Activated CD4-positive, alpha-beta T cell treated with anti-CD3 and anti-CD28 coated beads, Interleukin-2, amount 10 ng/mL, durations not matched to agents 7 days and 5 days (primary cell): ENCODE results near the gene PPARGC1A. TPM values are rescaled to one million over a fixed set of nuclear protein-coding genes. Genes with fewer than 3 reads are reported as not detected.

ENCODE experiments used
- CTCF ChIA-PET: fragments of 350-600 bp; sonication (Branson Sonifier 250); formaldehyde crosslinking; loops from one replicate; lab custom pipeline; 2021; ENCODE audit warnings: antibody characterized with exemption; lab: Charles Lee
- POLR2A ChIA-PET: fragments of 350-600 bp; sonication (Branson Sonifier 250); formaldehyde crosslinking; loops from one replicate; lab custom pipeline; 2021; ENCODE audit warnings: antibody characterized with exemption; lab: Charles Lee
- DNase-seq: peaks from one replicate; pipeline ENCODE4 v3.0.0-alpha.2; 2020
- H3K27ac Mint-ChIP-seq: one replicate; pipeline ENCODE4 v1.8.0; 2021; ENCODE audit warnings: mild to moderate bottlenecking, moderate library complexity, mixed read lengths
- H3K27me3 Mint-ChIP-seq: one replicate; pipeline ENCODE4 v1.8.0; 2021; ENCODE audit warnings: mixed read lengths
- H3K36me3 Mint-ChIP-seq: one replicate; pipeline ENCODE4 v1.8.0; 2021; ENCODE audit warnings: low read depth, mixed read lengths
- H3K4me1 Mint-ChIP-seq: one replicate; pipeline ENCODE4 v1.8.0; 2021; ENCODE audit warnings: mixed read lengths
- H3K4me3 Mint-ChIP-seq: one replicate; pipeline ENCODE4 v1.8.0; 2021; ENCODE audit warnings: mild to moderate bottlenecking, moderate library complexity, mixed read lengths
- H3K9me3 Mint-ChIP-seq: one replicate; pipeline ENCODE4 v1.8.0; 2021; ENCODE audit warnings: mixed read lengths
- total RNA-seq, 2 experiments: library from RNA; stranded (reverse); gene quantifications; one replicate each; pipeline ENCODE4 v1.2.3, GENCODE V29; 2021

PPARGC1A gene
- total RNA-seq, 2 experiments from 2014 or later, result not detected

DNA sequence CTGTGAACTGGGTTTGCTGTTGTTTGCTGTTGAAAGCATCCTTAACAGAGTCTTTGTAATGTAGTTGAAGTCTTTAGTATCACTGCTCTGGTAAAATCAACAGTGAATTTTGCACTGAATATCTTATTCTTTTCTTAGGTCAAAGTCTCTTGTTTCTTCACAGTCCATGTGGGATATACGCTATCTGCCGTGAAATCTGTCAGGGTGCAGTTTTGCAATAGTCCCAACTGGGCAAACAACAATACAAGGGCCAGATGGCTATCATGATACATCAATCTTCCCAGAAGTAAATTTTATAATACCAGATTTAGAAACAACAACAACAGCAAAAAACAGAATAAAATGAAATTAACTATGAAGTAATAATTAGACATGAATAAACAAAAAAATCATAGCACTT is 123.5 kb downstream of the PPARGC1A start:
- ChIA-PET POLR2A (no interaction called here), CTCF (interaction anchor here (1.3 kb wide), 1 partner anchor 16 kb away, joined by 5 read pairs; no protein-coding TSS in a partner anchor)
- Mint-ChIP-seq H3K4me1 (no peaks in the 10 kb centered on the region), H3K4me3 (no peak overlapping the region), H3K27ac (no peak overlapping the region), H3K27me3 (no peaks in the 10 kb centered on the region), H3K9me3 (no peaks in the 10 kb centered on the region), H3K36me3 (no peaks in the 10 kb centered on the region)
- no peak for DNase-seq

DNA sequence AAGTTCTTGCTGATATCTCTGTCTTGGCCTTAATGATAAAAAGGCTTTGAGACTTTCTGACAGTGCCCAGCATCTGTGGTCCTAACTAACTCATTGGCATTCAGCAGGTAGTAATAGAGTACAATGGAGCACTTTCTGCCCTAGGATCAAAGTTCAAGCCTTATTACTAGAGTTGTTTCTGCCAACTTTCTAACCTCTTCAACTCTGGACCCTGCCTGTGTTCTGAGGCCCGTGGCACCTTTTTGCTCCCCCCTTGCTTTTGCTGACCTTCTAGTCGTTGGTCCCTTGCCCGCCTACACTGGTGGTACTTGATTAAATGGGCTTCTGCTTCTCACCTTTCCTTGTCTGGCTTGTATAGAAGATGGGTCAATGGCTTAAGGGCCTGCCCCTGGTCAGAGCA is 126.3 kb downstream of the PPARGC1A start:
- ChIA-PET POLR2A (no interaction called here), CTCF (no interaction called here)
- H3K27me3 Mint-ChIP-seq, result no peaks in the 10 kb centered on the region
- no peak for DNase-seq
- H3K9me3 Mint-ChIP-seq, result no peaks in the 10 kb centered on the region
- no peaks in the 10 kb centered on the region for H3K36me3 Mint-ChIP-seq
- H3K4me3 Mint-ChIP-seq, result no peak overlapping the region
- no peaks in the 10 kb centered on the region for H3K4me1 Mint-ChIP-seq
- no peak overlapping the region for H3K27ac Mint-ChIP-seq

DNA sequence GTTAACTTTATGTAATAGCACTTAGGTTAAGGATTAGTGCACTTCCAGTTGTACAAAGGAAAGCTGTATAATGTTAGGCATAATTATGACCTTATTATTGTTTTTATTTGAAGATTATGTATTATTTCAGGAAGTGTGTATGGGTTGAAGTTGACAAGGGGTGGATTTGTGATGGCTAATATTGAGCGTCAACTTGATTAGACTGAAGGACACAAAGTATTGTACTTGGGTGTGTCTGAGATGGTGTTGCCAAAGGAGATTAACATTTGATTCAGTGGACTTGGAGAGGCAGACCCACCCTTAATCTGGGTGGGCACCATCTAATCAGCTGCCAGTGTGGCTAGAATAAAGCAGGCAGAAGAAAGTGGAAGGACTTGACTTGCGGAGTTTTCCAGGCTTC is 127.3 kb downstream of the PPARGC1A start:
- DNase-seq, result no peak
- ChIA-PET POLR2A (no interaction called here), CTCF (no interaction called here)
- Mint-ChIP-seq H3K36me3 (no peaks in the 10 kb centered on the region), H3K9me3 (no peaks in the 10 kb centered on the region), H3K4me3 (no peak overlapping the region), H3K4me1 (no peaks in the 10 kb centered on the region), H3K27me3 (no peaks in the 10 kb centered on the region), H3K27ac (no peak overlapping the region)

DNA sequence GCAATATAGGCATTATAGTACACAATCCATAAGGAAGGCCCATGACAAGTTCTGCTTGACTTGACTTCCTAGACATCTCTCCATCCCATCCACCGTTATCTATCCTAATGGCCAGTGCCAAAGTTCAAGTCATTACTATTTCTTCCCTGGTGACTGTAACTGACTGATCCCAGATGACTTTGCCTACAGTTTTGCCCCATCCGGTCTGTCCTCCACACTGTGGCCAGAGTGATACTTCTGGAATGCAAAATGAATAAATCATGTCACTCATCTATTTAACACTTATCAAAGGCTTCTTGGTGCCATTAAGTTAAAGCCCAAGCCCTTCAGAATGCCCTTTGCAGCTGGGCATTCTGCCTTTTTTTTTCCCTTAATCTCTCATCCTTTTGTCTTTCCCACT is 130.8 kb downstream of the PPARGC1A start:
- H3K4me3 Mint-ChIP-seq, result no peak overlapping the region
- no peaks in the 10 kb centered on the region for H3K4me1 Mint-ChIP-seq
- H3K27me3 Mint-ChIP-seq, result no peaks in the 10 kb centered on the region
- H3K36me3 Mint-ChIP-seq, result no peaks in the 10 kb centered on the region
- H3K9me3 Mint-ChIP-seq, result no peaks in the 10 kb centered on the region
- no peak for DNase-seq
- POLR2A ChIA-PET, result no interaction called here
- CTCF ChIA-PET, result no interaction called here
- no peak overlapping the region for H3K27ac Mint-ChIP-seq

DNA sequence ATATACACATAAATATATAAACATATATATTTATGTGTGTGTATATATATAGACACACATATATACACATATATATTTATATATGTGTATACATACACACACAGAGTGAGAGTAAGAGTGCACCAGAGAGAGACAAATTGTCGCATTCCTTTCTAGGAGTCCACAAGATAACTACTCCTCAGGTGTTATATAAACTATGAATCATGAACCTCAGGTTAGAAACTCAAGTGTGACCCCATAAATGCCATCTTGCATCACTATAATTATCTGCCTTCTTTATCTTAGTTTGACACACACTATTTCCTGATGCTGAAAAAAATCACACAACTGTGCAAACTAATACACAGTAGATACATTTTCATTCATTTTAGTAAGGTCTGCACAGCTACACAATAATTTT is 135.2 kb downstream of the PPARGC1A start:
- H3K4me3 Mint-ChIP-seq, result no peak overlapping the region
- H3K27ac Mint-ChIP-seq, result no peak overlapping the region
- no peak for DNase-seq
- ChIA-PET POLR2A (no interaction called here), CTCF (no interaction called here)
- no peaks in the 10 kb centered on the region for H3K27me3 Mint-ChIP-seq
- no peaks in the 10 kb centered on the region for H3K9me3 Mint-ChIP-seq
- no peaks in the 10 kb centered on the region for H3K36me3 Mint-ChIP-seq
- H3K4me1 Mint-ChIP-seq, result no peaks in the 10 kb centered on the region

DNA sequence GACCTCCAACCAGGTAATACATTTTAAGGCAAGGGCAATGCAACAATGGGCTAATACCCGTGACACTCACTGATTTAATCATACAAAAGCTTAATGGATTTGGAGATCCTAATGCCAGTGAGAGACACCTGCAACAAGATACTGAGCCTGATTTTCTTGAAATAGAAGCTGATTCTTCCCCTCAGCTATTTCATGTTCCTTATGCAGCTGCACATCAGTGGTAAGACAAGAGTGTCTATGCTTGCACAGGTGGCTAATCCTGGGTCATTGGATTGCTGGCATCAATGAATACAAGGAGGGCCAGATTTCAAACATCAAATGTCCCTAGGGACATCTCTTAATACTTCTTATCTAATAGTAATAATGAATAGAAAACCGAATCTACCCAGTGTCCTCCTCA is 139.7 kb downstream of the PPARGC1A start:
- H3K27ac Mint-ChIP-seq, result no peak overlapping the region
- H3K4me1 Mint-ChIP-seq, result no peaks in the 10 kb centered on the region
- no peaks in the 10 kb centered on the region for H3K36me3 Mint-ChIP-seq
- no peak overlapping the region for H3K4me3 Mint-ChIP-seq
- ChIA-PET CTCF (interaction anchor here (1.0 kb wide), 1 partner anchor 17 kb away, joined by 5 read pairs; no protein-coding TSS in a partner anchor), POLR2A (no interaction called here)
- H3K9me3 Mint-ChIP-seq, result no peaks in the 10 kb centered on the region
- DNase-seq, result no peak
- H3K27me3 Mint-ChIP-seq, result no peaks in the 10 kb centered on the region

DNA sequence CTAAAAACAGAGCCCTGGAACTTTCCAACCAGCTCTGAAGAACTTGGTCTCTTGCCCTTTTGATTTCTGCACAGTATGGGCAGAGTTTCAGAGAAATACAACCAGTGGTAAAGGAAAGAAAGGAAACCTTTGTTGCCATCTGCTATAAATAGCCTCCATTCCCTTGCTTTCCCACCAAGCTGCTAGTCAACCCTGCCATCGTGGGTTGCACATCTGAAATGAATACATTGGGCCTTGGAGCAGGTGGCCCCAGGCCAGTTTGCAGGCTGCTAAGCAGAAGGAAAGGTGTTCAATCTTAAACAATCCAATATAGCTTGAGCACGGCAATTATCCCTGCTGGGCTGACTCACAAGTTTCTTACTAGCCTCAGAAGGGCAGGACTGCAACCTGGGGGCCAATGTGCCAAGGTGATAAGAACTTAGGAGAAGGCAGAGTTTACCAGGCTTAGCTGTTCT is 142.5 kb downstream of the PPARGC1A start:
- H3K27me3 Mint-ChIP-seq, result no peaks in the 10 kb centered on the region

DNA sequence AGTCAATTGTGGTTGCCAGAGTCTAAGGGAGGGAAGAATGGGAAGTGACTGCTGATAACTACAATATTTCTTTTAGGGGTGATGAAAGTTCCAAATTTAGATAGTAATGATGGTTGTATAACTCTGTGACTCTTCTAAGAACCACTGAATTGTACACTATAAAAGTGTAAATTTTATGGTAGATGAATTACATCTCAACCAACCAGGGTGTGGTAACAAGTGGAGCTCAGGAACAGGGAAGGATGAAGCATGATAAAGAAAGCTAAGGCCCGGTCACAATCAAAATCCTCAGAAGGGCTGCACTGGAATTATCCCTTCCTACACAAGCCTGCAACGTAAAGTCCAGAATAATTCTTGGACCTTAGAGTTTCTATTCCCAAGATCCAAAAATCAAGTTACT is 143.2 kb downstream of the PPARGC1A start:
- Mint-ChIP-seq H3K27ac (no peak overlapping the region), H3K4me1 (no peaks in the 10 kb centered on the region), H3K27me3 (no peaks in the 10 kb centered on the region), H3K9me3 (no peaks in the 10 kb centered on the region), H3K36me3 (no peaks in the 10 kb centered on the region), H3K4me3 (no peak overlapping the region)
- POLR2A ChIA-PET, result no interaction called here
- CTCF ChIA-PET, result no interaction called here
- DNase-seq, result no peak

More for the DNA sequence above, 142.5 kb downstream of the PPARGC1A start:
- POLR2A ChIA-PET, result no interaction called here
- no peak overlapping the region for H3K27ac Mint-ChIP-seq
- no peaks in the 10 kb centered on the region for H3K9me3 Mint-ChIP-seq
- no peak overlapping the region for H3K4me3 Mint-ChIP-seq
- DNase-seq, result no peak
- no peaks in the 10 kb centered on the region for H3K4me1 Mint-ChIP-seq
- CTCF ChIA-PET, result no interaction called here
- no peaks in the 10 kb centered on the region for H3K36me3 Mint-ChIP-seq

DNA sequence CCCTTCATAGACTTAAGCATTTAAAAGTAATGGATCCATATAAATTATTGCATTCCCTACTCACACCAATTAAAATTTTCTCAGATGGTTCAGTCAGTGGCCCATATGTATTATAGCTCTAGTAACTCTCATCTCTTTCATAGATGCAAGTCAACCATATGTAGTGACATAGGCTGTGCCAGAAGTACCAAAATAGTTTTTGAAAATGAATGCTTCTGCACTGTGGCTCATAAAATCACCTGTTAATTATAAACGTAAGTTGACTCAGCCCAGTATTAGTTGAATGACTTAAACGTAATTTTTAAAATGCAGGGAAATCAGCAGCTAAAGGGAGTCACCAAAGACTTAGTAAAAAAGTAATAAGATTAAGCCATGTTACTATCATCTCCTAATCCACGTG is 143.8 kb downstream of the PPARGC1A start:
- ChIA-PET POLR2A (no interaction called here), CTCF (no interaction called here)
- no peak overlapping the region for H3K27ac Mint-ChIP-seq
- H3K4me3 Mint-ChIP-seq, result no peak overlapping the region
- no peaks in the 10 kb centered on the region for H3K36me3 Mint-ChIP-seq
- H3K4me1 Mint-ChIP-seq, result no peaks in the 10 kb centered on the region
- no peak for DNase-seq
- H3K27me3 Mint-ChIP-seq, result no peaks in the 10 kb centered on the region
- H3K9me3 Mint-ChIP-seq, result no peaks in the 10 kb centered on the region

DNA sequence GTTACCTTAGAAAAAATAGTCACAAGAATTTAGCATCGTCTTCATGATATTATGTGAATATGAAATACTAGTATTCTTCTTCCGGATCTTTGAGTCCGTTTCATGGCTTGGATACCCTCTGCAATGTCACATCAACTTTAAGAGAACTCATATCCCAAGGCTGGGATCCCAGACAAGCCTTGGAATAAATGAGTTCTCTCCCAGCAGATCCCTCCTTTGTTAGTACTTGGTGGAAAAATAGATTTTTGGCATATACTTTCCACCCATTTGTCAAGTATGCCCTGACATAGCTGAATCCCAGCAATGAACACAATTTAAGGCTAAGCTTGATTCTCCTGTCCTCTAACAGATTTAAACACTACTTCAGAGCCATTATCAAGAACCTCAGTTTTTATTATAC is 144.5 kb downstream of the PPARGC1A start:
- CTCF ChIA-PET, result no interaction called here
- Mint-ChIP-seq H3K4me3 (no peak overlapping the region), H3K9me3 (no peaks in the 10 kb centered on the region)

More for the DNA sequence above, 144.5 kb downstream of the PPARGC1A start:
- POLR2A ChIA-PET, result no interaction called here
- Mint-ChIP-seq H3K27ac (no peak overlapping the region), H3K36me3 (no peaks in the 10 kb centered on the region), H3K27me3 (no peaks in the 10 kb centered on the region), H3K4me1 (no peaks in the 10 kb centered on the region)
- no peak for DNase-seq
